GM10847 (cell line): ENCODE measurements around the gene ACOT9.

Source experiments
- POLR2A ChIP-seq: IDR thresholded peaks from 2 replicates; pipeline ENCODE4 v1.6.1; 2011; ENCODE audit not compliant: insufficient read length; ENCODE audit errors: extremely low read depth

The ACOT9 gene

GRCh38 chrX:23662853-23663252, 80.2 kb downstream of the ACOT9 start:
- TF ChIP-seq POLR2A = no peak

- no peak for TF ChIP-seq POLR2A
Observed at GRCh38 chrX:23662187-23662586, 80.9 kb downstream of the ACOT9 start.

GRCh38 chrX:23661671-23662070, 81.4 kb downstream of the ACOT9 start:
- TF ChIP-seq POLR2A = no peak

GRCh38 chrX:23660766-23661132, 82.3 kb downstream of the ACOT9 start:
- no peak for TF ChIP-seq POLR2A

- TF ChIP-seq POLR2A = no peak
Observed at GRCh38 chrX:23659339-23659738, 83.7 kb downstream of the ACOT9 start.

GRCh38 chrX:23656684-23657083, 86.4 kb downstream of the ACOT9 start:
- no peak for TF ChIP-seq POLR2A

GRCh38 chrX:23656091-23656490, 87.0 kb downstream of the ACOT9 start:
- TF ChIP-seq POLR2A = no peak
